Kidney (tissue), 14 donors: ENCODE measurements around the gene WSCD2. TPM values are rescaled to one million over a fixed set of nuclear protein-coding genes. Genes with fewer than 3 reads are reported as not detected.

Experiments
- DNase-seq, 5 donors: peaks; one replicate each; pipeline ENCODE4 v3.0.0-alpha.2; 2013 to 2020
- FAIRE-seq: peaks from 2 replicates; lab custom pipeline; 2012; peaks lifted over from hg19 to GRCh38; lab: Jason Lieb, UNC
- H3K27ac ChIP-seq, 2 donors: one replicate each; pipeline ENCODE4 v1.7.0; 2013; ENCODE audit warnings: low read depth in 2 of 2, low read length in 2 of 2, inconsistent platforms in 1 of 2
- H3K27me3 ChIP-seq: one replicate; pipeline ENCODE4 v1.7.1; 2013; ENCODE audit warnings: low read length, inconsistent platforms; ENCODE audit not compliant: control insufficient read depth, insufficient read depth
- H3K36me3 ChIP-seq, 3 donors: one replicate each; pipeline versions ENCODE4 v1.7.0 to v1.7.1; 2013; ENCODE audit warnings: low read length in 3 of 3, control low read depth in 1 of 3, inconsistent platforms in 1 of 3; ENCODE audit not compliant: insufficient read depth in 3 of 3, control insufficient read depth in 2 of 3
- H3K4me1 ChIP-seq, 3 donors: one replicate each; pipeline versions ENCODE4 v1.7.0 to v1.7.1; 2013; ENCODE audit warnings: low read length in 3 of 3, inconsistent platforms in 1 of 3, low read depth in 1 of 3; ENCODE audit not compliant: control insufficient read depth in 2 of 3, insufficient read depth in 2 of 3
- H3K4me3 ChIP-seq, 3 donors: one replicate each; pipeline versions ENCODE4 v1.7.0 to v1.8.1; 2013; ENCODE audit warnings: low read length in 3 of 3, control low read depth in 1 of 3, inconsistent platforms in 1 of 3
- H3K9ac ChIP-seq, 3 donors: one replicate each; pipeline versions ENCODE4 v1.7.0 to v1.7.1; 2013; ENCODE audit warnings: low read length in 3 of 3, control low read depth in 1 of 3, inconsistent platforms in 1 of 3
- H3K9me3 ChIP-seq, 3 donors: one replicate each; pipeline versions ENCODE4 v1.7.0 to v1.7.1; 2013; ENCODE audit warnings: low read length in 3 of 3, control low read depth in 1 of 3, inconsistent platforms in 1 of 3; ENCODE audit not compliant: control insufficient read depth in 2 of 3, insufficient read depth in 1 of 3
- intact Hi-C: fragments of 100-400 bp; cut with DNase I; formaldehyde crosslinking; loops from one replicate; pipeline ENCODE4 v1.11.1; 2022
- polyA plus RNA-seq: library from polyadenylated mRNA; stranded (reverse); fragments of 350-450 nt; fragmentation: Illumina TruSeq; extraction: RNeasy Lipid Tissue Mini Kit (QIAGEN cat#74804); gene quantifications from one replicate; pipeline ENCODE4 v1.2.3, GENCODE V29; 2014; ENCODE audit warnings: low read depth, low replicate concordance; ENCODE audit not compliant: insufficient read depth
- total RNA-seq: library from RNA; stranded (reverse); fragmentation: NEBNext Ultra II Directional; extraction: Animal tissue kit (Norgen Biotek cat#: 25700); gene quantifications from one replicate; pipeline ENCODE4 v1.2.1, GENCODE V29; 2021
- TF ChIP-seq, protein P1 (sequence below): IDR thresholded peaks from 3 replicates; pipeline ENCODE4 v1.5.1; 2012; ENCODE audit warnings: mild to moderate bottlenecking, moderate library complexity, borderline replicate concordance; ENCODE audit not compliant: insufficient read depth; ENCODE audit errors: extremely low read depth
- donor health status: control.
- donor health status: control.
- donor health status: control.
- donor health status: control.
- donor health status: control.
- donor health status: DM: yes; HTN: yes; CAD: no.
- donor health status: Normal renal cell carcinoma (clear cell type).

The WSCD2 gene
- total and polyA plus RNA-seq, 2 donors from 2014 or later = 1.6 to 2.0 TPM

DNA sequence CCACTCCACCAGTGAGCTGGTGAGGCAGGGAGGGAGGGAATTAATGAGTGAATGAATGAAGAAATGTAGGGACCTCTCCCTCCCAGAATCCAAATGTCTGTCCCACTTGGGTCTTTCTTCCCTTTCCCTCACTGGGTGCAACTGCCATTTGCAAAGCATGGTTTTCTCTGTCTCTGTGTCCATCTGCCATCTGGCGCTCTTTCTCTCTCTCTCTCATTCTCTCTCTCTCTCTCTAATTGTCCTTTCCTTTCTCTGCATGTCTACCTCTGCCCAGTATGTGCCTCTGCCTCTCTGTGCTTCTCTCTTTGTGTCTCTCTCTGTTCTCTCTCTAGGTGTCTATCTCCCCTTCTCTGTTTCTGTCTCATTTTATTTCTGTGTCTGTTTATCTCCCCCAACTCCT lies 107.3 kb downstream of the WSCD2 start:
- no peaks in the 10 kb centered on the region for H3K9me3 ChIP-seq
- no peak overlapping the region for H3K27ac ChIP-seq
- H3K4me1 ChIP-seq = no peaks in the 10 kb centered on the region
- H3K4me3 ChIP-seq = no peak overlapping the region
- FAIRE-seq (no peak), DNase-seq (no peak)
- H3K36me3 ChIP-seq = no peaks in the 10 kb centered on the region
- no peak overlapping the region for H3K9ac ChIP-seq
- TF ChIP-seq, protein P1, sequence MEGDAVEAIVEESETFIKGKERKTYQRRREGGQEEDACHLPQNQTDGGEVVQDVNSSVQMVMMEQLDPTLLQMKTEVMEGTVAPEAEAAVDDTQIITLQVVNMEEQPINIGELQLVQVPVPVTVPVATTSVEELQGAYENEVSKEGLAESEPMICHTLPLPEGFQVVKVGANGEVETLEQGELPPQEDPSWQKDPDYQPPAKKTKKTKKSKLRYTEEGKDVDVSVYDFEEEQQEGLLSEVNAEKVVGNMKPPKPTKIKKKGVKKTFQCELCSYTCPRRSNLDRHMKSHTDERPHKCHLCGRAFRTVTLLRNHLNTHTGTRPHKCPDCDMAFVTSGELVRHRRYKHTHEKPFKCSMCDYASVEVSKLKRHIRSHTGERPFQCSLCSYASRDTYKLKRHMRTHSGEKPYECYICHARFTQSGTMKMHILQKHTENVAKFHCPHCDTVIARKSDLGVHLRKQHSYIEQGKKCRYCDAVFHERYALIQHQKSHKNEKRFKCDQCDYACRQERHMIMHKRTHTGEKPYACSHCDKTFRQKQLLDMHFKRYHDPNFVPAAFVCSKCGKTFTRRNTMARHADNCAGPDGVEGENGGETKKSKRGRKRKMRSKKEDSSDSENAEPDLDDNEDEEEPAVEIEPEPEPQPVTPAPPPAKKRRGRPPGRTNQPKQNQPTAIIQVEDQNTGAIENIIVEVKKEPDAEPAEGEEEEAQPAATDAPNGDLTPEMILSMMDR = no peak
- intact Hi-C loops = no loop called here
- H3K27me3 ChIP-seq = no peaks in the 10 kb centered on the region

DNA sequence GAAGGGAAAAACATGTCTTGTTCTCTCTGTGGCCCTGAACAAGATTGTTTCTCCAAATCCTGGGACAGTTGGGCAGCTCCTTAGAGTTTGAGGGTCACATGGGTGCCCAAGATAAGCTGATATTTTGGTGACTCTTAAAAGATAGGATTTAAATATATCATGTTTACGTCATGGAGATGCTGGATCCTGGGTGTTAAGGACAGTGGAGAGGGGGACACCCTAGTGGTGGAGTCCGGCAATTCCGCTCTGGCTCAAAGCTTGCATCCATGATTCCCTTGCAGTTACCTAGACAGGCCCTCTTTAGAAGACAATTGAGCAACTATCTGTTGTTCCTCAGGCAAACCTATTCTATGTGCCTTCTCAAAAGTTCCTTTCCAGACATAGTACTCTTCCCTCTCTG lies 108.2 kb downstream of the WSCD2 start:
- H3K9ac ChIP-seq = no peak overlapping the region
- no peaks in the 10 kb centered on the region for H3K27me3 ChIP-seq
- no peak for DNase-seq
- no peaks in the 10 kb centered on the region for H3K9me3 ChIP-seq
- H3K36me3 ChIP-seq = no peaks in the 10 kb centered on the region
- intact Hi-C loops = no loop called here
- H3K27ac ChIP-seq = no peak overlapping the region
- TF ChIP-seq, protein P1 = no peak
- no peaks in the 10 kb centered on the region for H3K4me1 ChIP-seq
- no peak for FAIRE-seq
- no peak overlapping the region for H3K4me3 ChIP-seq

DNA sequence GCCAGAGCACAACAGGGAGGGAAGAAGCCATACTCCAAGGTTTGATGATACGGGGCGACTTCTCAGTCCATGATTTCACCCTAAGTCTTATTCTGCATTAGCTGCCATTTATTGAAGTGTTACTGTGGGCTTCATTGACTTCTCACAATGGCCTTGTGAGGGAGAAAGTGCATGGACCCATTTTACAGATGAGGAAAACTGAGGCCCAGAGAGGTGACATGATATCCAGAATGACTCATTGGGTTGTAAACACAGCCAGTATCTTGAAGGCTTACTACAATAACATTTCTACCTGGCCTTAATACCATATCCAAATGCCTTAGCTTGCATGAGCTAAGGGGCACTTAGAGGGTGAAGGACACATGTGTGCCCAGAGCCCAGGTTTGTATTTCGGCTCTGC lies 109.4 kb downstream of the WSCD2 start:
- intact Hi-C loops = no loop called here
- no peak for DNase-seq
- no peak overlapping the region for H3K9ac ChIP-seq
- H3K36me3 ChIP-seq = no peaks in the 10 kb centered on the region
- FAIRE-seq = no peak
- no peak overlapping the region for H3K4me3 ChIP-seq
- TF ChIP-seq, protein P1 = no peak
- no peaks in the 10 kb centered on the region for H3K4me1 ChIP-seq
- H3K27ac ChIP-seq = no peak overlapping the region
- no peaks in the 10 kb centered on the region for H3K27me3 ChIP-seq
- H3K9me3 ChIP-seq = no peaks in the 10 kb centered on the region

DNA sequence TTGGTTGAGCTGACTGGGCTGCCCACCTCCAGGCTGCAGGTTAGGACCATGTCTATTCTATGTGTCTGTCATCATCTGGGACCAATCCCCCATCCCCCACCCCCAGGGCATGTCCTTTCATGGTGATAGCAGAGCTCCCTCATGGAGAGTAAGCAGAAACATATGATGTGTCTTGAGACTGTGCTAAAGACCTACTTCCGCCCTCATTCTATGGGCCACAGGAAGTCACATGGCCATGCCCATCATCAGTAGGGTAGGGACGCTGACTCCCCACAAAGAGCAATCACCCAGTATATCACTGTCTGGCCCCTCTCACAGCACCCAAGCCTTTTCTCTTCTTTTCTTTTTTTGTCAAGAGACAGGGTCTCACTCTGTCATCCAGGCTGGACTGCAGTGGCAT lies 110.3 kb downstream of the WSCD2 start:
- no peaks in the 10 kb centered on the region for H3K9me3 ChIP-seq
- DNase-seq (no peak), FAIRE-seq (no peak)

More for the DNA sequence above, 110.3 kb downstream of the WSCD2 start:
- no peaks in the 10 kb centered on the region for H3K27me3 ChIP-seq
- H3K27ac ChIP-seq = no peak overlapping the region
- H3K4me1 ChIP-seq = no peaks in the 10 kb centered on the region
- H3K4me3 ChIP-seq = no peak overlapping the region
- TF ChIP-seq, protein P1 = no peak
- H3K9ac ChIP-seq = no peak overlapping the region
- intact Hi-C loops = no loop called here
- no peaks in the 10 kb centered on the region for H3K36me3 ChIP-seq
